MM.1S (cell line): ENCODE measurements around the gene TNFRSF12A.

Source experiments
- CTCF ChIP-seq: fragments of 300-600 bp; sonication (generic); IDR thresholded peaks from 2 replicates; pipeline ENCODE4 v1.5.1; 2016; ENCODE audit warnings: antibody characterized with exemption, low read length, mixed read lengths
- EZH2 ChIP-seq: fragments of 300-600 bp; sonication (generic); optimal IDR thresholded peaks from 2 replicates; pipeline ENCODE3; 2017; ENCODE audit warnings: low read depth, mild to moderate bottlenecking, antibody characterized with exemption, low read length, mixed read lengths

- TF ChIP-seq CTCF, result no peak
- TF ChIP-seq EZH2, result no peak
Measured at GRCh38 chr16:2985893-2986355, 34.2 kb upstream of the TNFRSF12A start.
